Body of pancreas (tissue), 4 donors: Measurements from ENCODE around the gene ZNF512B. TPM values are rescaled to one million over a fixed set of nuclear protein-coding genes. Genes with fewer than 3 reads are reported as not detected.
"Not testable (repeated sequence)": the region's sequence is repeated elsewhere in the genome, so short reads cannot be mapped to it uniquely, and the experiment has no call there.

Source experiments
- ATAC-seq: fragments of 150-250 bp; one replicate; pipeline ENCODE4 v1.9.1; 2016
- DNase-seq, 4 donors: peaks; one replicate each; pipeline ENCODE4 v3.0.0-alpha.2; 2019
- H3K27ac ChIP-seq, 4 donors: fragments of 200-600 bp; sonication (generic); 1 replicate in 3 of 4; 2 replicates in 1 of 4; pipeline versions ENCODE4 v1.5.1 to v1.6.1; 2016 to 2019; ENCODE audit warnings: mild to moderate bottlenecking in 1 of 4, mixed read lengths in 1 of 4, moderate library complexity in 1 of 4
- H3K27me3 ChIP-seq, 2 donors: fragments of 200-600 bp; sonication (generic); one replicate each; pipeline ENCODE4 v1.6.0; 2016; ENCODE audit warnings: mild to moderate bottlenecking in 1 of 2
- H3K36me3 ChIP-seq, 2 donors: fragments of 200-600 bp; sonication (generic); replicated peaks in 1 of 2; 2 replicates each; pipeline ENCODE4 v1.5.1; 2016; ENCODE audit warnings: low read depth in 2 of 2; ENCODE audit not compliant: insufficient read depth in 1 of 2
- H3K4me1 ChIP-seq: fragments of 200-600 bp; sonication (generic); one replicate; pipeline ENCODE4 v1.6.0; 2016
- H3K4me3 ChIP-seq, 2 donors: fragments of 200-600 bp; sonication (generic); 1 replicate in 1 of 2; 2 replicates in 1 of 2; pipeline ENCODE4 v1.5.1; 2016 to 2019
- H3K9me3 ChIP-seq, 3 donors: fragments of 200-600 bp; sonication (generic); 1 replicate in 2 of 3; 2 replicates in 1 of 3; pipeline ENCODE4 v1.5.1; 2016
- POLR2A ChIP-seq, 3 donors: fragments of 450-650 bp; IDR thresholded peaks; one replicate each; pipeline ENCODE4 v1.6.1; 2016; ENCODE audit warnings: antibody characterized with exemption in 3 of 3, mild to moderate bottlenecking in 2 of 3
- WGBS, 2 donors: methylation state at CpG; one replicate each; pipeline ENCODE4 v1.1.5; 2017; 5-methylcytosine and 5-hydroxymethylcytosine counted together
- intact Hi-C: fragments of 100-400 bp; cut with DNase I; formaldehyde crosslinking; loops from one replicate; pipeline ENCODE4 v1.15.1; 2023
- total RNA-seq, 2 donors: library from RNA; depleted of rRNA; stranded (reverse); fragments of >200 nt; gene quantifications; one replicate each; pipeline ENCODE4 v1.1.0, GENCODE V29; 2016
- TF ChIP-seq, protein P1 (sequence below), 7 experiments: fragments of 450-650 bp in 4 of 7; fragments of 200-600 bp in 3 of 7; sonication (generic) in 3 of 7; IDR thresholded peaks; one replicate each; pipeline ENCODE4 v1.5.1; 2016 to 2019; ENCODE audit warnings: antibody characterized with exemption in 7 of 7

ZNF512B gene
- total RNA-seq, 2 donors from 2014 or later: 8.0 to 12.5 TPM

DNA sequence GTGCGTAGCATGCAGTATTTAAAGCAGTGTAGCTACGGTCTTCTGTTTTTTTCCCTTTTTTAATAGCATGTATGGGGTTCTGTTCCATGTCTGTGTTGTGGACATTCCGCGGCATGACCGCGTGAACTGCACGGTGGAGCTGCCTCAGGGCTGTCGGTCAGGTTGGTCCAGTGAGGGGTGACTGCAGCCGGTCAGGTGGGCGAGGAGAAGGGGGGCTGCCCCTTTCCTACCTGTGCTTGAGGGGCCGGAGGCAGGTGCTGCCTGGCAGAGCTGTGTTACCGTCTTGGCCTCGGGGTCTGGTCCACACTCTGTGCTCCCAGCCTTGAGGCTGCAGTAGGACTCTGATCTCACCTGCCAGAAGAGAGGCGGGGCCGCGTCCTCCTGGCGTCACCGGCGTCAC lies 38.0 kb downstream of the ZNF512B start:
- no peak for ATAC-seq
- Histone ChIP-seq H3K9me3 (no peaks in the 10 kb centered on the region), H3K4me1 (no peaks in the 10 kb centered on the region), H3K36me3 (peaks cover 19 to 35% of the 10 kb centered on the region in 2 donors), H3K27ac (no peak overlapping the region), H3K4me3 (no peak overlapping the region), H3K27me3 (no peaks in the 10 kb centered on the region)
- WGBS, 2 donors: 95 to 97% methylated on average over 8 to 15 of the region's 19 CpGs
- TF ChIP-seq POLR2A (IDR thresholded peaks at IDR 0.05): no peak
- TF ChIP-seq, protein P1, sequence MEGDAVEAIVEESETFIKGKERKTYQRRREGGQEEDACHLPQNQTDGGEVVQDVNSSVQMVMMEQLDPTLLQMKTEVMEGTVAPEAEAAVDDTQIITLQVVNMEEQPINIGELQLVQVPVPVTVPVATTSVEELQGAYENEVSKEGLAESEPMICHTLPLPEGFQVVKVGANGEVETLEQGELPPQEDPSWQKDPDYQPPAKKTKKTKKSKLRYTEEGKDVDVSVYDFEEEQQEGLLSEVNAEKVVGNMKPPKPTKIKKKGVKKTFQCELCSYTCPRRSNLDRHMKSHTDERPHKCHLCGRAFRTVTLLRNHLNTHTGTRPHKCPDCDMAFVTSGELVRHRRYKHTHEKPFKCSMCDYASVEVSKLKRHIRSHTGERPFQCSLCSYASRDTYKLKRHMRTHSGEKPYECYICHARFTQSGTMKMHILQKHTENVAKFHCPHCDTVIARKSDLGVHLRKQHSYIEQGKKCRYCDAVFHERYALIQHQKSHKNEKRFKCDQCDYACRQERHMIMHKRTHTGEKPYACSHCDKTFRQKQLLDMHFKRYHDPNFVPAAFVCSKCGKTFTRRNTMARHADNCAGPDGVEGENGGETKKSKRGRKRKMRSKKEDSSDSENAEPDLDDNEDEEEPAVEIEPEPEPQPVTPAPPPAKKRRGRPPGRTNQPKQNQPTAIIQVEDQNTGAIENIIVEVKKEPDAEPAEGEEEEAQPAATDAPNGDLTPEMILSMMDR (IDR thresholded peaks at IDR 0.05): no peak
- intact Hi-C loops: no loop called here
- no peak for DNase-seq

- Histone ChIP-seq H3K27me3 (no peaks in the 10 kb centered on the region), H3K9me3 (no peaks in the 10 kb centered on the region), H3K4me3 (no peak overlapping the region), H3K36me3 (peaks cover 19 to 35% of the 10 kb centered on the region in 2 donors), H3K27ac (no peak overlapping the region), H3K4me1 (no peaks in the 10 kb centered on the region)
- peak in 1 of 4 donors; percentile 6 for DNase-seq
- WGBS, 2 donors: 88 to 92% methylated on average over 11 to 35 of the region's 37 CpGs
- no peak for ATAC-seq
- intact Hi-C loops: no loop called here
- TF ChIP-seq, protein P1 (IDR thresholded peaks at IDR 0.05): no peak
- no peak for TF ChIP-seq POLR2A (IDR thresholded peaks at IDR 0.05)
Measured at GRCh38 chr20:63930971-63931553, 38.7 kb downstream of the ZNF512B start.

GRCh38 chr20:63929473-63929883 lies 40.3 kb downstream of the ZNF512B start:
- ATAC-seq, H3K4me1 ChIP-seq, H3K4me3 ChIP-seq, H3K27ac ChIP-seq, H3K27me3 ChIP-seq, intact Hi-C loops, H3K9me3 ChIP-seq, DNase-seq: not testable (repeated sequence)
- 95 to 97% methylated on average over 25 to 31 of the region's 31 CpGs for WGBS, 2 donors
- H3K36me3 ChIP-seq: peaks cover 19 to 27% of the 10 kb centered on the region in 2 donors

DNA sequence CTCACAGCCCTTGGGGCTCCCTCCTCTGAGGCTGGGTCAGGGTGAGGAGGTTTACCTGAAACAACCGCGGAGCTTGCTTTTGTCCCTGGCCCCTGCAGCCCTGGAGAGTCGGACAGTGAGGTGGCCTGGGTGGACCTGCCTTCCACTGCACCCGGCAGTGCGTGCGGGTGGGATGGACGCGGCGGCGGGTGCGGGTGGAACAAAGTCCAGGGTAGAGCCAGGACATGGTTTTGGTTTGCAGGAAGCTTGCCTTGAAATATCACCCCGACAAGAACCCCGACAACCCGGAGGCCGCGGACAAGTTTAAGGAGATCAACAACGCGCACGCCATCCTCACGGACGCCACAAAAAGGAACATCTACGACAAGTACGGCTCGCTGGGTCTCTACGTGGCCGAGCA lies 40.7 kb downstream of the ZNF512B start:
- Histone ChIP-seq H3K36me3 (peaks cover 19 to 27% of the 10 kb centered on the region in 2 donors), H3K4me3 (no peak overlapping the region), H3K4me1 (no peaks in the 10 kb centered on the region), H3K9me3 (no peaks in the 10 kb centered on the region), H3K27ac (no peak overlapping the region), H3K27me3 (no peaks in the 10 kb centered on the region)
- no peak for TF ChIP-seq POLR2A (IDR thresholded peaks at IDR 0.05)
- TF ChIP-seq, protein P1 (IDR thresholded peaks at IDR 0.05): no peak
- intact Hi-C loops: no loop called here
- WGBS, 2 donors: 96 to 97% methylated on average over 17 to 26 of the region's 26 CpGs
- DNase-seq: no peak
- no peak for ATAC-seq

DNA sequence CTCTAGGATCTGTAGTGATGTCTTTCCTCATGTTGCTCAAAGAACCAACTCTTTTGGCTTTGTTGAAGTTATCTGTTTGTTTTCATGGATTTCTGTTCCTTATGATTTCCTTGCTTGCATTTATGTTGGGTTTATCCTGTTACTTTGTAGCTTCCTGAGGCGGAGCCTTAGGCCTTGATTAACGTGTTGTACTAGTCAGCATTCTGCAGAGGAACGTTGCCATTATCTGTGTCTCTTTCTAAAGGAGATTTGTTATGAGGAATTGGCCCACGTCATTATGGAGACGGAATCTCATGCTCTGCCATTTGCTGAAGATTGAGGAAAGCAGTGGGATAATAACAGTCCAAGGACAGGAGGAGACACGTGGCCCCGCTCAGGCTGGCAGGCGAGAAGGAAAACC lies 43.4 kb downstream of the ZNF512B start:
- peaks cover 8 to 19% of the 10 kb centered on the region in 2 donors for H3K36me3 ChIP-seq
- intact Hi-C loops: no loop called here
- no peaks in the 10 kb centered on the region for H3K9me3 ChIP-seq
- WGBS, 2 donors: 54 to 62% methylated on average over 8 of the region's 8 CpGs
- no peak for DNase-seq
- H3K27me3 ChIP-seq: no peaks in the 10 kb centered on the region
- no peaks in the 10 kb centered on the region for H3K4me1 ChIP-seq
- TF ChIP-seq POLR2A (IDR thresholded peaks at IDR 0.05): no peak
- TF ChIP-seq, protein P1 (IDR thresholded peaks at IDR 0.05): no peak
- H3K4me3 ChIP-seq: no peak overlapping the region
- no peak overlapping the region for H3K27ac ChIP-seq
- no peak for ATAC-seq
